PFSK-1 (cell line): Measurements from ENCODE around the gene SLC9A4.

Experiments used
- FOXP2 ChIP-seq: optimal IDR thresholded peaks from 2 replicates; pipeline ENCODE3; 2011; ENCODE audit warnings: borderline replicate concordance, control low read depth, inconsistent platforms; ENCODE audit not compliant: insufficient read depth; ENCODE audit errors: extremely low read length, extremely low read depth
- POLR2AphosphoS5 ChIP-seq: IDR thresholded peaks from 2 replicates; pipeline ENCODE4 v1.6.1; 2012; ENCODE audit warnings: low read depth, mild to moderate bottlenecking, control low read depth, low read length, moderate library complexity
- SIN3A ChIP-seq: IDR thresholded peaks from 2 replicates; pipeline ENCODE4 v1.6.1; 2012; ENCODE audit warnings: mild to moderate bottlenecking, low read length, moderate library complexity, borderline replicate concordance; ENCODE audit not compliant: insufficient read depth
- TAF1 ChIP-seq: IDR thresholded peaks from 2 replicates; pipeline ENCODE4 v1.6.1; 2012; ENCODE audit warnings: low read length, control low read depth, borderline replicate concordance; ENCODE audit not compliant: insufficient read depth
- TF ChIP-seq, protein P1 (sequence below), 2 experiments: IDR thresholded peaks; 2 replicates each; pipeline versions ENCODE4 v1.6.1 to v1.8.0; 2011 to 2012; ENCODE audit warnings: low read depth in 2 of 2, low read length in 2 of 2, control low read depth in 1 of 2, inconsistent platforms in 1 of 2, mild to moderate bottlenecking in 1 of 2, moderate library complexity in 1 of 2; ENCODE audit not compliant: insufficient read depth in 1 of 2

- TF ChIP-seq, protein P1, sequence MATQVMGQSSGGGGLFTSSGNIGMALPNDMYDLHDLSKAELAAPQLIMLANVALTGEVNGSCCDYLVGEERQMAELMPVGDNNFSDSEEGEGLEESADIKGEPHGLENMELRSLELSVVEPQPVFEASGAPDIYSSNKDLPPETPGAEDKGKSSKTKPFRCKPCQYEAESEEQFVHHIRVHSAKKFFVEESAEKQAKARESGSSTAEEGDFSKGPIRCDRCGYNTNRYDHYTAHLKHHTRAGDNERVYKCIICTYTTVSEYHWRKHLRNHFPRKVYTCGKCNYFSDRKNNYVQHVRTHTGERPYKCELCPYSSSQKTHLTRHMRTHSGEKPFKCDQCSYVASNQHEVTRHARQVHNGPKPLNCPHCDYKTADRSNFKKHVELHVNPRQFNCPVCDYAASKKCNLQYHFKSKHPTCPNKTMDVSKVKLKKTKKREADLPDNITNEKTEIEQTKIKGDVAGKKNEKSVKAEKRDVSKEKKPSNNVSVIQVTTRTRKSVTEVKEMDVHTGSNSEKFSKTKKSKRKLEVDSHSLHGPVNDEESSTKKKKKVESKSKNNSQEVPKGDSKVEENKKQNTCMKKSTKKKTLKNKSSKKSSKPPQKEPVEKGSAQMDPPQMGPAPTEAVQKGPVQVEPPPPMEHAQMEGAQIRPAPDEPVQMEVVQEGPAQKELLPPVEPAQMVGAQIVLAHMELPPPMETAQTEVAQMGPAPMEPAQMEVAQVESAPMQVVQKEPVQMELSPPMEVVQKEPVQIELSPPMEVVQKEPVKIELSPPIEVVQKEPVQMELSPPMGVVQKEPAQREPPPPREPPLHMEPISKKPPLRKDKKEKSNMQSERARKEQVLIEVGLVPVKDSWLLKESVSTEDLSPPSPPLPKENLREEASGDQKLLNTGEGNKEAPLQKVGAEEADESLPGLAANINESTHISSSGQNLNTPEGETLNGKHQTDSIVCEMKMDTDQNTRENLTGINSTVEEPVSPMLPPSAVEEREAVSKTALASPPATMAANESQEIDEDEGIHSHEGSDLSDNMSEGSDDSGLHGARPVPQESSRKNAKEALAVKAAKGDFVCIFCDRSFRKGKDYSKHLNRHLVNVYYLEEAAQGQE (IDR thresholded peaks at IDR 0.05; ENCODE audit: insufficient read depth in 1 of 2, low read depth in 2 of 2, low read length in 2 of 2), result no peak
- TF ChIP-seq POLR2AphosphoS5 (no peak), TAF1 (no peak), SIN3A (no peak), FOXP2 (no peak)
These were observed 44.5 kb upstream of the SLC9A4 start for GRCh38 chr2:102428573-102428972.
